Endothelial cell (in vitro differentiated cells): ENCODE data around the gene MAPKAP1. TPM values are rescaled to one million over a fixed set of nuclear protein-coding genes. Genes with fewer than 3 reads are reported as not detected.

ENCODE experiments used
- DNase-seq: peaks from one replicate; pipeline ENCODE4 v3.0.0; 2021; ENCODE audit warnings: low spot score
- H3K27ac Mint-ChIP-seq: one replicate; pipeline ENCODE4 v1.8.0; 2021; ENCODE audit warnings: mixed read lengths, inconsistent platforms; ENCODE audit not compliant: unreplicated experiment
- H3K27me3 Mint-ChIP-seq: one replicate; pipeline ENCODE4 v1.8.0; 2021; ENCODE audit warnings: mild to moderate bottlenecking, moderate library complexity, mixed read lengths, inconsistent platforms; ENCODE audit not compliant: unreplicated experiment
- H3K36me3 Mint-ChIP-seq: one replicate; pipeline ENCODE4 v1.8.0; 2021; ENCODE audit warnings: mild to moderate bottlenecking, low read depth, mixed read lengths, inconsistent platforms; ENCODE audit not compliant: unreplicated experiment
- H3K4me1 Mint-ChIP-seq: one replicate; pipeline ENCODE4 v1.8.0; 2021; ENCODE audit warnings: mild to moderate bottlenecking, mixed read lengths, inconsistent platforms; ENCODE audit not compliant: unreplicated experiment
- H3K4me3 Mint-ChIP-seq: one replicate; pipeline ENCODE4 v1.8.0; 2021; ENCODE audit warnings: mild to moderate bottlenecking, mixed read lengths, inconsistent platforms; ENCODE audit not compliant: unreplicated experiment
- H3K9me3 Mint-ChIP-seq: one replicate; pipeline ENCODE4 v1.8.0; 2021; ENCODE audit warnings: mixed read lengths, inconsistent platforms; ENCODE audit not compliant: unreplicated experiment
- CTCF ChIP-seq: fragments of 200-600 bp; sonication (generic); IDR thresholded peaks from one replicate; pipeline ENCODE4 v1.5.0; 2021; ENCODE audit warnings: antibody characterized with exemption; ENCODE audit not compliant: unreplicated experiment
- total RNA-seq: library from RNA; stranded (reverse); fragmentation: NEBNext Ultra II Directional; extraction: Animal tissue kit (Norgen Biotek cat#: 25700); gene quantifications from one replicate; pipeline ENCODE4 v1.2.1, GENCODE V29; 2021; ENCODE audit not compliant: unreplicated experiment

Gene MAPKAP1
- total RNA-seq, 1 donor from 2014 or later = 74.6 TPM

DNA sequence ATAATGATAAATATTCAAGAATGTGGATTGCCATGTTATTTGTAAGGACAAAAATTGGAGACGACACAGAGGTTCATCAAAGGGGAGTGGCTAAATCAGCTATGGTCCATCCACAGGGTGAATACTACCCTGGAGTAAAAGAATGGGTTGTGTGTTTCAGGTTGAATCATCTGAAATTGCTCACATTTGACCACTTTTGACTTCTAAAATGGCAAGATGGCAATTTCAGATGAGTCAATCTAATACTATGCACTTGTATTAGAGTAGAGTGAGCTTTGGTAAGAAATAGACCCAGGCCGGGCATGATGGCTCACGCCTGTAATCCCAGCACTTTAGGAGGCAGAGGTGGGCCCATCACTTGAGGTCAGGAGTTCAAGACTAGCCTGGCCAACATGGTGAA, 313.6 kb downstream of the MAPKAP1 start:
- Mint-ChIP-seq H3K4me1 (no peaks in the 10 kb centered on the region), H3K9me3 (no peaks in the 10 kb centered on the region), H3K36me3 (no peaks in the 10 kb centered on the region), H3K27me3 (peaks cover 3% of the 10 kb centered on the region), H3K27ac (no peak overlapping the region), H3K4me3 (no peak overlapping the region)
- DNase-seq = no peak
- TF ChIP-seq CTCF = no peak

GRCh38 chr9:125391704-125392103, 315.3 kb downstream of the MAPKAP1 start:
- H3K4me1 Mint-ChIP-seq = no peaks in the 10 kb centered on the region
- no peak overlapping the region for H3K4me3 Mint-ChIP-seq
- peaks cover 3% of the 10 kb centered on the region for H3K27me3 Mint-ChIP-seq
- no peak for DNase-seq
- H3K27ac Mint-ChIP-seq = no peak overlapping the region
- H3K9me3 Mint-ChIP-seq = no peaks in the 10 kb centered on the region
- no peak for TF ChIP-seq CTCF
- H3K36me3 Mint-ChIP-seq = no peaks in the 10 kb centered on the region

DNA sequence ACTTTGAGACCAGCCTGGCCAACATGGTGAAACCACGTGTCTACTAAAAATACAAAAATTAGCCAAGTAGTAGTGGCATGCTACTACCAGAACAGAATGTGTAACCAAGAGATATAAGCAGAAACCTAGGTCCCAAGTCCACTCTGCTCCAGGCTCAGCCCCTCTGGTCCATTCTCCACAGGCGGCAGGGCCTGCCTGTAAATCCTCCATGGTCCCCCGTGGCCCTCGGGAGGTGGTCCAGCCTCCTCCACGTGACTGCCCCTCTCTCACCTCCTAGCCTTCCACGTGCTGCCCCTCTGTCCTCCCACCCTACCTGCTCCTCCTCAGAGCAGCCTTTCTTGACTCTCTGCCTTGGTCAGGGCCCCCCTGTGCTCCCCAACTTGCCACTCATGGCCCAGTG, 318.0 kb downstream of the MAPKAP1 start:
- no peak overlapping the region for H3K27ac Mint-ChIP-seq
- no peak for DNase-seq
- no peak for TF ChIP-seq CTCF
- H3K4me3 Mint-ChIP-seq = no peak overlapping the region
- no peaks in the 10 kb centered on the region for H3K36me3 Mint-ChIP-seq
- no peaks in the 10 kb centered on the region for H3K9me3 Mint-ChIP-seq
- H3K27me3 Mint-ChIP-seq = peaks cover 5% of the 10 kb centered on the region
- H3K4me1 Mint-ChIP-seq = no peaks in the 10 kb centered on the region

DNA sequence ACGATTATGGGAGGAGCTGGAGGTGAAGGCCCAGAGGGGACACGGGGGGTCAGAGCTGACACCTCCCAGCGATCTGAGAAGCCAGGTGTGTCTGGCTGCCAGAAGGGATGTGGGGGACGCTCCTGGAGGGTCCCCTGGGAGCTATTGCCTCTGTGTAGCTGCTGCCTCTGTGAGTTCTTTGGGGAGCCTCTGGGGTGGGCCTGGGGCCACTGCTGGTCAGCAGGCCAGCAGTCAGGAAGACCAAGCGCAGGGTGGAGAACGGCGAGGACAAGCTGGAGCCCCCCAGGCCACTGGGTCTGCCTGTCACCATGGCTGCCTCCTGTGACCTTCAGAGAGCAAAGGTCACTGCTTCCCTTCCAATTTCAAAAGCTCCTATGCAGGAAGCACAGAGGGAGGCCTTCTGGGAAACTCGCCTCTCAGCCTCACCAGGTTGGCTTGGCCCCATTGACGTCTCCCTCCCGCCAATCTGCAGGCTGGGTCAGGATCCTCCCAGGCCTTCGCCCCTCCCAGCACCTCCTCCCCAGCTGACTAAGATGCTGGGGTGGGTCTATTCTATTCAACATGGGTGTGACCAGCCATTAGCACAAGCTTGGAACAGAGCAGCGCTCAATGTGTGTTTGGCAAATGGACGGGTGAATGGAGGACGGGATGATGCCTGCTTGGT, 319.0 kb downstream of the MAPKAP1 start:
- no peak overlapping the region for H3K27ac Mint-ChIP-seq
- H3K4me1 Mint-ChIP-seq = no peaks in the 10 kb centered on the region
- no peaks in the 10 kb centered on the region for H3K36me3 Mint-ChIP-seq

More for the DNA sequence above, 319.0 kb downstream of the MAPKAP1 start:
- Mint-ChIP-seq H3K27me3 (peaks cover 5% of the 10 kb centered on the region), H3K9me3 (no peaks in the 10 kb centered on the region), H3K4me3 (no peak overlapping the region)
- TF ChIP-seq CTCF = no peak
- DNase-seq = no peak

Other genes starting within 250 kb of the MAPKAP1 start
- 37.6 TPM for gene PBX3, start 40.2 kb upstream of the MAPKAP1 start, total RNA-seq